GM12891 (cell line): ENCODE measurements around the gene DLST.

Experiments
- POLR2A ChIP-seq: IDR thresholded peaks from 2 replicates; pipeline ENCODE4 v1.6.1; 2011; ENCODE audit warnings: low read depth, low read length, control low read depth
- POLR2AphosphoS5 ChIP-seq: IDR thresholded peaks from 2 replicates; pipeline ENCODE4 v1.6.1; 2011; ENCODE audit warnings: low read depth, low read length, control low read depth
- SPI1 ChIP-seq: IDR thresholded peaks from 2 replicates; pipeline ENCODE4 v1.6.1; 2011; ENCODE audit warnings: low read depth, low read length, control low read depth
- TAF1 ChIP-seq: IDR thresholded peaks from 2 replicates; pipeline ENCODE4 v1.6.1; 2011; ENCODE audit warnings: low read depth, low read length, control low read depth

- TF ChIP-seq POLR2A (no peak), POLR2AphosphoS5 (no peak), SPI1 (no peak), TAF1 (no peak)
Measured at GRCh38 chr14:74875204-74875603, 6.5 kb upstream of the DLST start.
